CD4-positive, alpha-beta T cell (primary cell): ENCODE measurements around the gene AHRR. TPM values are rescaled to one million over a fixed set of nuclear protein-coding genes. Genes with fewer than 3 reads are reported as not detected.

Experiments used
- ATAC-seq: fragments of 200-7000 bp; cut with Tn5 transposase; one replicate; pipeline ENCODE4 v1.10.0; 2022; ENCODE audit warnings: mild to moderate bottlenecking; ENCODE audit not compliant: poor library complexity
- CTCF ChIA-PET: fragments of 350-600 bp; sonication (Branson Sonifier 250); formaldehyde crosslinking; loops from one replicate; lab custom pipeline; 2021; ENCODE audit warnings: antibody characterized with exemption, inconsistent platforms; lab: Charles Lee
- POLR2A ChIA-PET: fragments of 350-600 bp; sonication (Branson Sonifier 250); formaldehyde crosslinking; loops from one replicate; lab custom pipeline; 2021; ENCODE audit warnings: antibody characterized with exemption, inconsistent platforms; lab: Charles Lee
- DNase-seq, 14 experiments: peaks; one replicate each; pipeline ENCODE4 v3.0.0-alpha.2; 2013 to 2020; ENCODE audit warnings: mixed read lengths in 2 of 14
- H3K27ac ChIP-seq, 2 donors: one replicate each; pipeline versions ENCODE4 v1.5.1 to v1.7.0; 2013; ENCODE audit warnings: low read length in 2 of 2, low read depth in 1 of 2, mild to moderate bottlenecking in 1 of 2
- H3K27me3 ChIP-seq, 2 experiments: 1 replicate in 1 of 2; 2 replicates in 1 of 2; pipeline versions ENCODE4 v1.6.1 to v1.7.0; 2013; ENCODE audit warnings: low read length in 2 of 2, control low read depth in 1 of 2, mild to moderate bottlenecking in 1 of 2, moderate library complexity in 1 of 2; ENCODE audit not compliant: insufficient read depth in 2 of 2, control insufficient read depth in 1 of 2
- H3K36me3 ChIP-seq: one replicate; pipeline ENCODE4 v1.6.1; 2013; ENCODE audit warnings: low read length, control low read depth; ENCODE audit not compliant: insufficient read depth
- H3K4me1 ChIP-seq: one replicate; pipeline ENCODE4 v1.6.1; 2013; ENCODE audit warnings: low read length, control low read depth; ENCODE audit not compliant: insufficient read depth
- H3K4me3 ChIP-seq: one replicate; pipeline ENCODE4 v1.5.1; 2013; ENCODE audit warnings: mild to moderate bottlenecking, low read length, moderate library complexity
- H3K9me3 ChIP-seq, 2 experiments: 1 replicate in 1 of 2; 2 replicates in 1 of 2; pipeline versions ENCODE4 v1.6.1 to v1.7.0; 2013; ENCODE audit warnings: low read length in 2 of 2, mild to moderate bottlenecking in 2 of 2, control low read depth in 1 of 2, moderate library complexity in 1 of 2; ENCODE audit not compliant: control insufficient read depth in 1 of 2, insufficient read depth in 1 of 2
- H3K27ac Mint-ChIP-seq: one replicate; pipeline ENCODE4 v1.8.0; 2020; ENCODE audit warnings: mixed read lengths
- H3K27me3 Mint-ChIP-seq: one replicate; pipeline ENCODE4 v1.8.0; 2021; ENCODE audit warnings: mixed read lengths
- H3K36me3 Mint-ChIP-seq: one replicate; pipeline ENCODE4 v1.8.0; 2021; ENCODE audit warnings: low read depth, mixed read lengths
- H3K4me1 Mint-ChIP-seq: one replicate; pipeline ENCODE4 v1.8.0; 2021; ENCODE audit warnings: low read depth, mixed read lengths
- H3K4me3 Mint-ChIP-seq: one replicate; pipeline ENCODE4 v1.8.0; 2020; ENCODE audit warnings: mild to moderate bottlenecking, mixed read lengths
- H3K9me3 Mint-ChIP-seq: one replicate; pipeline ENCODE4 v1.8.0; 2020; ENCODE audit warnings: mixed read lengths
- CTCF ChIP-seq: fragments of 200-600 bp; IDR thresholded peaks from one replicate; pipeline ENCODE4 v1.8.0; 2022; ENCODE audit warnings: antibody characterized with exemption, mild to moderate bottlenecking
- intact Hi-C, 2 experiments: fragments of 100-400 bp; cut with DNase I in 1 of 2; cut with micrococcal nuclease in 1 of 2; formaldehyde crosslinking; loops; one replicate each; pipeline versions ENCODE4 v1.15.1 to v1.9.0; 2023 to 2025; cut with DNase I, micrococcal nuclease
- total RNA-seq, 174 experiments: library from RNA in 2 of 174; stranded (reverse) in 2 of 174; gene quantifications; one replicate each; pipeline ENCODE4 v1.2.3 and lab custom pipeline; 2021 to 2026

Gene AHRR
- total RNA-seq, 2 experiments from 2014 or later, result 0.45 to 0.63 TPM

DNA sequence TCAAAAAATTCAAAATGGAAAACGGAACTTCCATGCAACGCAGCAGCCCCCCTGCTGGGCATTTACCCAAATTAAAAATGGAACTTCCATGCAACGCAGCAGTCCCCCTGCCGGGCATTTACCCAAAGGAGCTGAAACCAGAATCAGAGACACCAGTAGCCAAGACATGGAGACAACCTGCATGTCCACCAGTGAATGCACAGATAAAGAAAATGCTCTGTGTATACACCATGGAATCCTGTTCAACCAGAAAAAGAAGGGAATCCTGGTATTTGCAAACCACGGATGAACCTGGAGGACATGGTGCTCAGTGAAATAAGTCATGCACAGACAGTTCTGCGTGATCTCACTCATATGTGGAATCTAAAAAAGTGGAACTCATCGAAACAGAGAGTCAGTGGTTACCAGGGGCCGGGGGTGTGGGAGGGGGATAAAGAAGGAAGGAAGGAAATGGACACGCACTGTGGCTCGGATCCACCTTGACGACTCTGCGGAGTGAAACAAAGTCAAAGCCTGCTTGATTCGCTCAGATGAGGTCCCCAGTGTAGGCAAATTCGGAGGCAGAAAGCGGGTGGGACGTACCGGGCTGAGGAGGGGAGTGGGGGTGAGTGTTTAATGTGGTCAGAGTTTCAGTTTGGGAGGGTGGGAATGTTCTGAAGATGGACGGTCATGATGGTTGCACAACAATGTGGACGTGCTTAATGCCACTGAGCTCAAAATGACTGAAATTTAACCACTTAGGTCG, 81.3 kb downstream of the AHRR start:
- peaks cover 0 to 10% of the 10 kb centered on the region in 2 experiments for H3K9me3 ChIP-seq
- DNase-seq (peak in 1 of 14 experiments; percentile 42), ATAC-seq (no peak)
- H3K27ac ChIP-seq, result no peak overlapping the region
- Mint-ChIP-seq H3K9me3 (no peaks in the 10 kb centered on the region), H3K36me3 (no peaks in the 10 kb centered on the region), H3K4me1 (no peaks in the 10 kb centered on the region), H3K4me3 (no peak overlapping the region), H3K27me3 (peaks cover 39% of the 10 kb centered on the region), H3K27ac (no peak overlapping the region)
- intact Hi-C loops, result no loop called here
- CTCF ChIA-PET, result no interaction called here
- no peak overlapping the region for H3K4me3 ChIP-seq
- POLR2A ChIA-PET, result no interaction called here
- TF ChIP-seq CTCF, result no peak
- H3K4me1 ChIP-seq, result peaks cover 8% of the 10 kb centered on the region
- no peaks in the 10 kb centered on the region for H3K36me3 ChIP-seq
- H3K27me3 ChIP-seq, result peaks cover 22 to 25% of the 10 kb centered on the region in 2 experiments

GRCh38 chr5:403995-404394, 82.5 kb downstream of the AHRR start:
- no peak overlapping the region for H3K27ac Mint-ChIP-seq
- POLR2A ChIA-PET, result no interaction called here
- CTCF ChIA-PET, result no interaction called here

GRCh38 chr5:404666-405241, 83.2 kb downstream of the AHRR start:
- H3K9me3 ChIP-seq, result peaks cover 0 to 10% of the 10 kb centered on the region in 2 experiments
- no peak overlapping the region for H3K4me3 ChIP-seq
- peaks cover 18 to 22% of the 10 kb centered on the region in 2 experiments for H3K27me3 ChIP-seq
- Mint-ChIP-seq H3K36me3 (no peaks in the 10 kb centered on the region), H3K27me3 (peaks cover 43% of the 10 kb centered on the region), H3K4me1 (no peaks in the 10 kb centered on the region), H3K27ac (no peak overlapping the region), H3K4me3 (no peak overlapping the region), H3K9me3 (no peaks in the 10 kb centered on the region)
- H3K4me1 ChIP-seq, result peaks cover 3% of the 10 kb centered on the region
- ATAC-seq (no peak), DNase-seq (no peak)
- TF ChIP-seq CTCF, result no peak
- CTCF ChIA-PET, result no interaction called here
- POLR2A ChIA-PET, result no interaction called here
- no peak overlapping the region for H3K27ac ChIP-seq
- no peaks in the 10 kb centered on the region for H3K36me3 ChIP-seq
- intact Hi-C loops, result no loop called here

More at GRCh38 chr5:403995-404394, 82.5 kb downstream of the AHRR start:
- TF ChIP-seq CTCF, result no peak
- Mint-ChIP-seq H3K4me3 (no peak overlapping the region), H3K4me1 (no peaks in the 10 kb centered on the region), H3K27me3 (peaks cover 45% of the 10 kb centered on the region), H3K9me3 (no peaks in the 10 kb centered on the region), H3K36me3 (no peaks in the 10 kb centered on the region)
- H3K27ac ChIP-seq, result no peak overlapping the region
- no peaks in the 10 kb centered on the region for H3K36me3 ChIP-seq
- peaks cover 8% of the 10 kb centered on the region for H3K4me1 ChIP-seq
- no peak overlapping the region for H3K4me3 ChIP-seq
- peaks cover 22 to 25% of the 10 kb centered on the region in 2 experiments for H3K27me3 ChIP-seq
- intact Hi-C loops, result no loop called here
- ATAC-seq (no peak), DNase-seq (no peak)
- H3K9me3 ChIP-seq, result peaks cover 0 to 10% of the 10 kb centered on the region in 2 experiments
